Omental fat pad (tissue), 4 donors: Measurements from ENCODE around the gene HSD3B7. TPM values are rescaled to one million over a fixed set of nuclear protein-coding genes. Genes with fewer than 3 reads are reported as not detected.

Source experiments
- ATAC-seq: fragments of 150-250 bp; one replicate; pipeline ENCODE4 v1.9.1; 2016; ENCODE audit warnings: mild to moderate bottlenecking, moderate library complexity; ENCODE audit not compliant: low FRiP score
- DNase-seq: peaks from one replicate; pipeline ENCODE4 v3.0.0-alpha.2; 2019; ENCODE audit warnings: low spot score
- total RNA-seq, 4 donors: library from RNA; depleted of rRNA; stranded (reverse); fragments of >200 nt; gene quantifications; one replicate each; pipeline ENCODE4 v1.1.0, GENCODE V29; 2016
- TF ChIP-seq, protein P1 (sequence below), 3 donors: fragments of 450-650 bp; IDR thresholded peaks; one replicate each; pipeline ENCODE4 v1.5.1; 2016 to 2017; ENCODE audit warnings: antibody characterized with exemption in 3 of 3, mild to moderate bottlenecking in 3 of 3, moderate library complexity in 2 of 3

HSD3B7 gene
- total RNA-seq, 4 donors from 2014 or later, result 23.2 to 45.3 (median 33.0) TPM

DNA sequence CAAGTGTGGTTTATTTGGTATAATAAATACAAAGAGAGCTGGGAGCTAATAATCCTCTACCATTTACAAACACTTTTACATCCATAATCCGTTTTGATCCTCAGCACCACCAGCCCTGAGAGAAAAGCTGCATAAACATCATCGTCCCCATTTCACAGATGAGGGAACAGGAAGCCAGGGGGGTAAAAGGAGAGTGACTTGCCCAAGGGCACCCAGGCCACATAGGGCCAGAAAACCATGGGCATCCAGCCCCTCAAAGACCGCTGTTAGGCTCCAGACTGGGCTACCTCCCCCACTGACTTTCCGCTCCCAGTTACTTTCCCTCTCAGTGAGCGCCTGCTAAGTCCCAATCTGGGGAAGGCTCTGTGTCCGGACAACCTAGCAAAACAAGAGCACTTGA is 18.7 kb downstream of the HSD3B7 start:
- ATAC-seq, result no peak
- DNase-seq, result no peak
- TF ChIP-seq, protein P1, sequence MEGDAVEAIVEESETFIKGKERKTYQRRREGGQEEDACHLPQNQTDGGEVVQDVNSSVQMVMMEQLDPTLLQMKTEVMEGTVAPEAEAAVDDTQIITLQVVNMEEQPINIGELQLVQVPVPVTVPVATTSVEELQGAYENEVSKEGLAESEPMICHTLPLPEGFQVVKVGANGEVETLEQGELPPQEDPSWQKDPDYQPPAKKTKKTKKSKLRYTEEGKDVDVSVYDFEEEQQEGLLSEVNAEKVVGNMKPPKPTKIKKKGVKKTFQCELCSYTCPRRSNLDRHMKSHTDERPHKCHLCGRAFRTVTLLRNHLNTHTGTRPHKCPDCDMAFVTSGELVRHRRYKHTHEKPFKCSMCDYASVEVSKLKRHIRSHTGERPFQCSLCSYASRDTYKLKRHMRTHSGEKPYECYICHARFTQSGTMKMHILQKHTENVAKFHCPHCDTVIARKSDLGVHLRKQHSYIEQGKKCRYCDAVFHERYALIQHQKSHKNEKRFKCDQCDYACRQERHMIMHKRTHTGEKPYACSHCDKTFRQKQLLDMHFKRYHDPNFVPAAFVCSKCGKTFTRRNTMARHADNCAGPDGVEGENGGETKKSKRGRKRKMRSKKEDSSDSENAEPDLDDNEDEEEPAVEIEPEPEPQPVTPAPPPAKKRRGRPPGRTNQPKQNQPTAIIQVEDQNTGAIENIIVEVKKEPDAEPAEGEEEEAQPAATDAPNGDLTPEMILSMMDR (IDR thresholded peaks at IDR 0.05), result no peak

DNA sequence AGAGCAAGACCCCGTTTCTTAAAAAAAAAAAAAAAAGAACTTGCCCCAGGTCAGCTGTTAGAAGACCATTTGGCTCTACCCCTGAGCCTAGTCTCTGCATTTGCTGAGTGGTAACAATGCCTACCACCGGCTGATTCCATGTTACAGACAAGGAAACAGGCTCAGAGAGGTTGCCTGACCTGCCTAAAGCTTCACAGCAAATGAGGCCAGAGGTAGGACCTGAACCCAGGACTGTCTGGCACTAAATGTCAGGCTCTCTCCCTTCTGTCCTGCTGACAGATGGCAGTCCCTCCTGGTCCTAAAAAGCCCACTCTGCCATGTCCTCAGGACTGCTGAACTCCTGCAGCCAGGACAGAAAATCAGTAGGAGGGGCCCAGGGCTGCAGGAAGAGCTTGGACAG is 19.7 kb downstream of the HSD3B7 start:
- ATAC-seq (no peak), DNase-seq (no peak)
- TF ChIP-seq, protein P1 (IDR thresholded peaks at IDR 0.05), result no peak

DNA sequence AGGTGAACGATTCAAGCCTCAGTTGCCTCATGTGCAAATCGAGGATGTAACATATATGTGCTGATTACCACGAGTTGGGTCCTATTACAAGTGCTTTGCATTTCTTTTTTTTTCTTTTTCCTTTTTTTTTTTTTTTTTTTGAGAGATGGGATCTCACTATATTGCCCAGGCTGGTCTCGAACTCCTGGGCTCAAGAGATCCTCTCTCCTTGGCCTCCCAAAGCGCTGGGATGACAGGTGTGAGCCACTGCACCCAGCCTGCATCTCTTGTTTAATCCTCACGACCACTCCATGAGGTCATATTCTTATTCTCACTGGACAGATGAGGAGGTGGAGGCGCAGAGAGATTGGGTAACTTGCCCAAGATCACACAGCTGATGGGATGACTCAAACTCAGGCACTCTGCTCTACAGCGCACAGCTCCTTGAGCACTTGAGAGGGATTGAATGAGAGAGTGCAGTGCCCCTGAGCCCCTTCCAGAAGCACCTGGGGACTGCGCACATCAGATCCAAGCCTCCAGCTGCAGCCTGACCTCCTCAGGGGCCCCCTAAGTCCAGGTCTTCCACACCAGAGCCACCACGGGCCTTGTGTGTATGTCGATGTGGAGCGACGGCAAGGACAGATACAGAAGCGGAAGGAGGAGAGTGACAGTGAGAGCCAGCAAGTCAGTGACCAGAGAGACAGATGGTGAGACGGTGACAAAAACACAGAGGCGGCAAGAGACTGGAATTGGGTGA is 20.5 kb downstream of the HSD3B7 start:
- DNase-seq (no peak), ATAC-seq (no peak)
- TF ChIP-seq, protein P1 (IDR thresholded peaks at IDR 0.05), result no peak

DNA sequence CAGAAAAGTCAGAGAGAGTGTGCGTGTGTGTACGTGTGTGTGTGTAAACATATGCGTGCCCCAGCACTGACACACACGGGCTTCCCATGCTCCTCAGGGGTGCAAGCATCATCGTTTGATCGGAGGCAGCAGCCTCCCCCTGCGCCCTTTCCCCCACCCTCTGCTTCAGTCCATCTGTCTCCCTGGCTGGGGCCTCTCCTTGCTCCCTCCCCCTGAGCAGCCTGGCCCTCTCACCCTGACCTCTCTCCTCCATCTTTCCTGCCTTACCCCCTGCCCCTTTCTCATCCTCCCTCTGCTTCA is 21.0 kb downstream of the HSD3B7 start:
- DNase-seq, result no peak
- no peak for ATAC-seq
- TF ChIP-seq, protein P1 (IDR thresholded peaks at IDR 0.05), result no peak

DNA sequence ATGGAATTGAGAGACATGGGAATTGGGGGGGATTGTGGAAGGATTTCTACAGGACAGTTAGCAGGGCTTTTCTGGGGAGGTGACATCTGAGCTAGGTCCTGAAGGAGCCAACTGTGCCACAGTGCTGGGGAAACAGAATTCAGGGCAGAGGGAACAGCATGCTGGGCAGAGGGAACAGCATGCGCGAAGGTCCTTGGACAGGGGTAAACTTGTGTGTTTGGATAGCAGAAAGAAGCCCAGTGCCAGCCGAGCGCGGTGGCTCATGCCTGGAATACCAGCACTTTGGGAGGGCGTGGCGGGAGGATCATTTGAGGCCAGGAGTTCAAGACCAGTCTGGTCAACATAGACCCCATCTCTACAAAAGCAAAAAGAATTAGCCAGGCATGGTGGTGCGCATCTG is 21.6 kb downstream of the HSD3B7 start:
- no peak for DNase-seq
- no peak for ATAC-seq
- TF ChIP-seq, protein P1 (IDR thresholded peaks at IDR 0.05), result no peak

DNA sequence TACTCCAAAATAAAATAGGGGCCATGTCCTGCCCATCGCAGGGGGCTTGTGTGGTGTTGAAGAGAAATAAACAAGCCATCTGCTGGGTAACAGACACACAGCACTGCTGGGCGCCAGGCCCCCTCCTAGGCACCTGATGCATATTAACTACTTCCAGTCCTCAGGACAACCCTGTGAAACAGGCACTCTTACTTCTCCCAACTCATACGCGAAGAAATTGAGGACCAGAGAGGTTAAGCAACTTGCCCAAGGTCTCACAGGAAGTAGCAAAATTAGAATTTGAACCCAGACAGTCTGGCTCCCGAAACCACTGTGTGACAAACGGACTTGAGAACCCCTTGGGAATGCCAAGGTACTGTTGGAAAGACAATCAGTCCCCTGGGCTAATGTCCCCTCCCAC is 22.7 kb downstream of the HSD3B7 start:
- DNase-seq, result no peak
- ATAC-seq, result no peak
- TF ChIP-seq, protein P1 (IDR thresholded peaks at IDR 0.05), result no peak

DNA sequence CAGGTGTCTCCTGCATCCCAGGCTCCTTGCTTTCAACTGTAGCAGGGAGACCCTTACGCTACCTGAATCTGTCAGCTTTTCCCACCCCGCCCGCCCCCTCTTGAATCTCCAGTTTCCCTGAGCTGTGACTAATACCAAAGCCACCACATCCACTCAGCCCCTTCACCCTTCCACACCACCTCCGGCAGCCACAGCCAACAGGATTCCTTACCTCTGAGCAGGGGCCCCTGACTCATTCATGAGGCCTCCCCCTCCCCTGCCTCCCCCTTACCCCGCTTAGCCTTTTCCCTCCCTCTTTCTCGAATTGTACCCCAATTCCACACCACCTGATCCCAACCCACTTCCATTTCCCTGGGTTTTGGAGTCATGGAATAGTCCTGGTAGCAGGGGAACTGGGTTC is 23.1 kb downstream of the HSD3B7 start:
- TF ChIP-seq, protein P1 (IDR thresholded peaks at IDR 0.05), result no peak
- DNase-seq (no peak), ATAC-seq (no peak)
